ENCODE results near the gene USP47. TPM values are rescaled to one million over a fixed set of nuclear protein-coding genes. Genes with fewer than 3 reads are reported as not detected.

The USP47 gene
- total RNA-seq, 1 experiment from 2014 or later: 39.2 TPM

DNA sequence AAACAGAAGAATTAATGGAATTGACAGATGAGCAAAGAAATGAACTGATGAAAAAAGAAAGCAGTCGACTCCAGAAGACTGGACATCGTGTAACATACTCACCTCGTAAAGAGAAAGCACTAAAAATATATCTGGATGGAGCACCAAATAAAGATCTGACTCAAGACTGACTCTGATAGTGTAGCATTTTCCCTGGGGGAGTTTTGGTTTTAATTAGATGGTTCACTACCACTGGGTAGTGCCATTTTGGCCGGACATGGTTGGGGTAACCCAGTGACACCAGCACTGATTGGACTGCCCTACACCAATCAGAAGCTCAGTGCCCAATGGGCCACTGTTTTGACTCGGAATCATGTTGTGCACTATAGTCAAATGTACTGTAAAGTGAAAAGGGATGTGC, 114.2 kb downstream of the USP47 start:
- ATAC-seq (no peak), DNase-seq (ENCODE audit: low read depth, low spot score) (no peak)
- Histone ChIP-seq H3K4me3 (ENCODE audit: low read depth in 2 of 2, low read length in 2 of 2) (no peak overlapping the region), H3K27ac (ENCODE audit: low read length) (no peak overlapping the region), H3K4me1 (ENCODE audit: control insufficient read depth, insufficient read depth, low read length) (no peaks in the 10 kb centered on the region), H3K36me3 (ENCODE audit: control insufficient read depth, insufficient read depth, low read length) (peaks cover 32% of the 10 kb centered on the region), H3K27me3 (ENCODE audit: control insufficient read depth, insufficient read depth, low read length) (no peaks in the 10 kb centered on the region), H3K9me3 (ENCODE audit: control insufficient read depth, insufficient read depth, low read depth, low read length) (no peaks in the 10 kb centered on the region)
- no TSS peak for BruUV-seq (replicated peaks)
- in situ Hi-C loops (cut with HindIII; ENCODE audit: low pct_unique_long_range_greater_than_20kb, low sequenced_read_pairs) (no loop called here), intact Hi-C loops (cut with micrococcal nuclease; ENCODE audit: unreplicated experiment) (no loop called here)
- ChIA-PET POLR2A (no interaction called here), CTCF (interaction anchor here (1.5 kb wide), 1 partner anchor 11 kb away, joined by 4 read pairs; no protein-coding TSS in a partner anchor)
- TF ChIP-seq POLR2AphosphoS5 (IDR thresholded peaks at IDR 0.05; ENCODE audit: low read depth, low read length) (no peak), SIN3A (IDR thresholded peaks at IDR 0.05; ENCODE audit: borderline replicate concordance, insufficient read depth, low read depth, low read length) (no peak), TCF7L2 (IDR thresholded peaks at IDR 0.05; ENCODE audit: low read depth, low read length) (no peak), REST (IDR thresholded peaks at IDR 0.05; ENCODE audit: insufficient read depth in 1 of 2, low read depth in 2 of 2, low read length in 1 of 2) (no peak)
- TF ChIP-seq, protein P1, sequence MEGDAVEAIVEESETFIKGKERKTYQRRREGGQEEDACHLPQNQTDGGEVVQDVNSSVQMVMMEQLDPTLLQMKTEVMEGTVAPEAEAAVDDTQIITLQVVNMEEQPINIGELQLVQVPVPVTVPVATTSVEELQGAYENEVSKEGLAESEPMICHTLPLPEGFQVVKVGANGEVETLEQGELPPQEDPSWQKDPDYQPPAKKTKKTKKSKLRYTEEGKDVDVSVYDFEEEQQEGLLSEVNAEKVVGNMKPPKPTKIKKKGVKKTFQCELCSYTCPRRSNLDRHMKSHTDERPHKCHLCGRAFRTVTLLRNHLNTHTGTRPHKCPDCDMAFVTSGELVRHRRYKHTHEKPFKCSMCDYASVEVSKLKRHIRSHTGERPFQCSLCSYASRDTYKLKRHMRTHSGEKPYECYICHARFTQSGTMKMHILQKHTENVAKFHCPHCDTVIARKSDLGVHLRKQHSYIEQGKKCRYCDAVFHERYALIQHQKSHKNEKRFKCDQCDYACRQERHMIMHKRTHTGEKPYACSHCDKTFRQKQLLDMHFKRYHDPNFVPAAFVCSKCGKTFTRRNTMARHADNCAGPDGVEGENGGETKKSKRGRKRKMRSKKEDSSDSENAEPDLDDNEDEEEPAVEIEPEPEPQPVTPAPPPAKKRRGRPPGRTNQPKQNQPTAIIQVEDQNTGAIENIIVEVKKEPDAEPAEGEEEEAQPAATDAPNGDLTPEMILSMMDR (IDR thresholded peaks at IDR 0.05): no peak

DNA sequence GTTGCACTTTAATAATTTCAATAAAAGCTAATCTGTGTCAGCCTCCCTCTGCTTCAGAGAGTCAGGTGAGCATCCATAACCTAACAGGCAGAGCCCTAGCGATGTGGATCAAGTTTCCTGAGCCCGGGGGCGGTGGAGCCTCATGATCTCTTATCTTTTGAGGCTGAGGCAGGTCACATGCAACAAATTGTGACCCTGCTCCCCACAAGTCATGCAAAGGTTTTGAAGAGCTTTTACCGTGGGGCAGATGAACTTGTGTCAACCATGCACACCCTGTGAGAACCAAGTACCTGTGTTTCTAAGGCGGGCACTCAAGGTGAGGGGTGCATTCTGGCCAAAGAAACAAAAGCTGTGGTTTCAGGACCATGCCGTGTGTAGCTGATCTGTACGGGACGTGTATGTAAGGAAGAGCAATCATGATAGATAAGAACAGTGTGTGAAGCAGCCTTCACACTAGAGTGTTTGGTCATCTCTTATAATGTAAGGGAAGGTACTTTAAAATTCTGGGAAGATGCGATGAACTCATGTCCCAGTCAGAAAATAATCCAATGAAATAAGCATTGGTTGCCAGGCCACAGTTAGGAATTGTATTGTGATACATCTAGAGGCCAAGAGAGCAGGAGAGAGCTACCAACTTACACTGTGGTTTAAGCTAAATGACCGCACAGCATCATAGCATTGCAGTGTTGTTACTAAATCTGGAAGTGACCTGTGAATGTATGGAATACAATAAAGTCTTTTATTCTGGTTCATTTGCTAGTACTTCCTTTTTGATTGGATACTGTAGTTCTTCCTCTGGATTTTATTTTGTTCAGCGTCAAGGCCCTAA, 116.8 kb downstream of the USP47 start:
- BruUV-seq (replicated peaks): no TSS peak
- CTCF ChIA-PET: no interaction called here
- Histone ChIP-seq H3K4me1 (ENCODE audit: control insufficient read depth, insufficient read depth, low read length) (no peaks in the 10 kb centered on the region), H3K4me3 (ENCODE audit: low read depth in 2 of 2, low read length in 2 of 2) (no peak overlapping the region), H3K36me3 (ENCODE audit: control insufficient read depth, insufficient read depth, low read length) (peaks cover 22% of the 10 kb centered on the region), H3K27ac (ENCODE audit: low read length) (no peak overlapping the region), H3K27me3 (ENCODE audit: control insufficient read depth, insufficient read depth, low read length) (no peaks in the 10 kb centered on the region), H3K9me3 (ENCODE audit: control insufficient read depth, insufficient read depth, low read depth, low read length) (no peaks in the 10 kb centered on the region)
- intact Hi-C loops (cut with micrococcal nuclease; ENCODE audit: unreplicated experiment) (no loop called here), in situ Hi-C loops (cut with HindIII; ENCODE audit: low pct_unique_long_range_greater_than_20kb, low sequenced_read_pairs) (no loop called here)
- POLR2A ChIA-PET: no interaction called here
- no peak for TF ChIP-seq TCF7L2 (IDR thresholded peaks at IDR 0.05; ENCODE audit: low read depth, low read length)
- TF ChIP-seq REST (IDR thresholded peaks at IDR 0.05; ENCODE audit: insufficient read depth in 1 of 2, low read depth in 2 of 2, low read length in 1 of 2): no peak
- TF ChIP-seq SIN3A (IDR thresholded peaks at IDR 0.05; ENCODE audit: borderline replicate concordance, insufficient read depth, low read depth, low read length): no peak
- TF ChIP-seq POLR2AphosphoS5 (IDR thresholded peaks at IDR 0.05; ENCODE audit: low read depth, low read length): no peak
- TF ChIP-seq, protein P1 (IDR thresholded peaks at IDR 0.05): no peak
- ATAC-seq (no peak), DNase-seq (ENCODE audit: low read depth, low spot score) (no peak)

All from Panc1 (cell line).